HepG2 (cell line): ENCODE results near the gene BSX. TPM values are rescaled to one million over a fixed set of nuclear protein-coding genes. Genes with fewer than 3 reads are reported as not detected.

Source experiments
- ATAC-seq: fragments of 200-7000 bp; cut with Tn5 transposase; 3 replicates; pipeline ENCODE4 v1.9.1; 2020; ENCODE audit warnings: mild to moderate bottlenecking, moderate library complexity
- BruUV-seq: library from RNA; stranded (reverse); fragments of 400-500 nt; replicated peaks from 2 replicates; lab custom pipeline; 2021; lab: Mats Ljungman, UMichigan
- CTCF ChIA-PET: fragments of 300-600 bp; formaldehyde crosslinking; extraction: SDS; loops from one replicate; lab custom pipeline; 2021; ENCODE audit warnings: low total read pairs, inconsistent platforms, low intra/inter-chr PET ratio; lab: Yijun Ruan, JAX
- POLR2A ChIA-PET: fragments of 350-600 bp; sonication (Branson Sonifier 250); formaldehyde crosslinking; loops from one replicate; lab custom pipeline; 2020; ENCODE audit warnings: antibody characterized with exemption, inconsistent platforms; lab: Yijun Ruan, JAX
- DNase-seq: peaks from one replicate; pipeline ENCODE4 v3.0.0-alpha.2; 2015; ENCODE audit warnings: low spot score
- FAIRE-seq: peaks from 3 replicates; lab custom pipeline; 2011; peaks lifted over from hg19 to GRCh38; lab: Jason Lieb, UNC
- H2AFZ ChIP-seq: one replicate; pipeline ENCODE4 v1.6.1; 2011; ENCODE audit warnings: low read length, inconsistent platforms
- H3K27ac ChIP-seq: fragments of 300-600 bp; 3 replicates; pipeline ENCODE4 v1.8.0; 2011; ENCODE audit warnings: mixed run types, mild to moderate bottlenecking, mixed read lengths, low read length, inconsistent platforms; ENCODE audit not compliant: insufficient read depth; ENCODE audit errors: extremely low read length
- H3K27me3 ChIP-seq, 2 experiments: fragments of 200-600 bp in 1 of 2; 2 replicates in 1 of 2; 3 replicates in 1 of 2; pipeline versions ENCODE4 v1.6.0 to v1.8.0; 2011; ENCODE audit warnings: low read length in 2 of 2, mild to moderate bottlenecking in 2 of 2, moderate library complexity in 2 of 2, inconsistent platforms in 1 of 2; ENCODE audit not compliant: insufficient read depth in 2 of 2, control insufficient read depth in 1 of 2
- H3K36me3 ChIP-seq, 2 experiments: fragments of 200-600 bp in 1 of 2; replicated peaks in 1 of 2; 2 replicates in 1 of 2; 3 replicates in 1 of 2; pipeline versions ENCODE4 v1.5.1 to v1.8.0; 2011; ENCODE audit warnings: low read length in 2 of 2, inconsistent platforms in 1 of 2; ENCODE audit not compliant: insufficient read depth in 2 of 2, control insufficient read depth in 1 of 2
- H3K4me1 ChIP-seq: 2 replicates; pipeline ENCODE4 v1.5.1; 2012; ENCODE audit warnings: low read length, inconsistent platforms; ENCODE audit not compliant: insufficient read depth
- H3K4me2 ChIP-seq: 2 replicates; pipeline ENCODE4 v1.6.0; 2011; ENCODE audit warnings: low read depth, low read length, inconsistent platforms
- H3K4me3 ChIP-seq, 3 experiments: fragments of 200-600 bp in 1 of 3; sonication (generic), shearing (Covaris generic) in 1 of 3; replicated peaks in 1 of 3; 2 replicates each; pipeline ENCODE4 v1.5.1; 2011 to 2016; ENCODE audit warnings: low read length in 3 of 3, inconsistent platforms in 2 of 3, low read depth in 2 of 3, mild to moderate bottlenecking in 2 of 3, control low read depth in 1 of 3, mixed read lengths in 1 of 3; ENCODE audit not compliant: insufficient read depth in 1 of 3
- H3K79me2 ChIP-seq: one replicate; pipeline ENCODE4 v1.6.1; 2011; ENCODE audit warnings: low read length, inconsistent platforms; ENCODE audit not compliant: insufficient read depth
- H3K9ac ChIP-seq: 2 replicates; pipeline ENCODE4 v1.6.0; 2011; ENCODE audit warnings: mild to moderate bottlenecking, low read depth, low read length, inconsistent platforms; ENCODE audit not compliant: insufficient read depth
- H3K9me3 ChIP-seq: 2 replicates; pipeline ENCODE4 v1.5.1; 2012; ENCODE audit warnings: mild to moderate bottlenecking, low read length
- H4K20me1 ChIP-seq: 2 replicates; pipeline ENCODE4 v1.6.0; 2011; ENCODE audit warnings: inconsistent platforms, mild to moderate bottlenecking, low read length, moderate library complexity; ENCODE audit not compliant: insufficient read depth
- ADNP ChIP-seq: sonication (generic); formaldehyde crosslinking; IDR thresholded peaks from 2 replicates; pipeline ENCODE4 v1.4.0; 2020; ENCODE audit warnings: missing genetic modification reagents
- ARNTL ChIP-seq: sonication (generic); formaldehyde crosslinking; IDR thresholded peaks from 2 replicates; pipeline ENCODE4 v1.4.0; 2020; ENCODE audit warnings: mild to moderate bottlenecking, missing genetic modification reagents
- MNT ChIP-seq: fragments of 450-650 bp; IDR thresholded peaks from 2 replicates; pipeline ENCODE4 v1.6.1; 2016
- NFYC ChIP-seq: IDR thresholded peaks from 2 replicates; pipeline ENCODE4 v1.6.1; 2016; ENCODE audit warnings: missing genetic modification reagents, missing compliant biosample characterization
- RARA ChIP-seq: IDR thresholded peaks from 2 replicates; pipeline ENCODE4 v1.6.1; 2016; ENCODE audit warnings: missing genetic modification reagents, missing compliant biosample characterization
- ZGPAT ChIP-seq: IDR thresholded peaks from 2 replicates; pipeline ENCODE4 v1.6.1; 2016; ENCODE audit warnings: mild to moderate bottlenecking
- ZNF329 ChIP-seq: sonication (generic); formaldehyde crosslinking; IDR thresholded peaks from 2 replicates; pipeline ENCODE4 v1.9.0; 2021; ENCODE audit warnings: low read depth, mild to moderate bottlenecking, missing genetic modification reagents
- ZNF672 ChIP-seq: sonication (generic); formaldehyde crosslinking; IDR thresholded peaks from 2 replicates; pipeline ENCODE4 v1.8.1; 2022; ENCODE audit warnings: missing genetic modification reagents
- ZNF841 ChIP-seq: sonication (generic); formaldehyde crosslinking; IDR thresholded peaks from 2 replicates; pipeline ENCODE4 v1.8.1; 2023; ENCODE audit warnings: missing genetic modification reagents, borderline replicate concordance
- WGBS: methylation state at CpG from one replicate; pipeline ENCODE4 v1.1.6; 2017; ENCODE audit warnings: low lambda C conversion rate; 5-methylcytosine and 5-hydroxymethylcytosine counted together
- in situ Hi-C: cut with HindIII; loops from 2 replicates; pipeline ENCODE4 v1.10.0; 2017; ENCODE audit warnings: low pct_unique_long_range_greater_than_20kb; ENCODE audit not compliant: extremely low pct_ligation_motif_present
- intact Hi-C: fragments of 100-400 bp; cut with micrococcal nuclease; formaldehyde crosslinking; loops from one replicate; pipeline ENCODE4 v1.10.0; 2022; ENCODE audit not compliant: unreplicated experiment
- polyA plus RNA-seq, 8 experiments: library from polyadenylated mRNA; depleted of rRNA in 3 of 8; stranded (reverse) in 7 of 8; unstranded in 1 of 8; fragments of >200 nt; fragmentation: Illumina TruSeq in 4 of 8; extraction: Trizol in 4 of 8; gene quantifications; 2 replicates each; pipeline versions ENCODE4 v1.2.1 to v1.2.3, GENCODE V29; 2011 to 2016; ENCODE audit warnings: low read depth in 4 of 8, missing spikeins in 1 of 8, mixed read lengths in 1 of 8; ENCODE audit not compliant: insufficient read depth in 1 of 8
- total RNA-seq, 5 experiments: library from RNA; depleted of rRNA; stranded (reverse); fragments of >200 nt; fragmentation: Illumina TruSeq; extraction: Trizol; gene quantifications; 2 replicates each; pipeline ENCODE4 v1.2.3, GENCODE V29; 2016; ENCODE audit warnings: low read depth in 1 of 5
- TF ChIP-seq, protein P1 (sequence below): sonication (generic); formaldehyde crosslinking; IDR thresholded peaks from 2 replicates; pipeline ENCODE4 v1.5.0; 2020; ENCODE audit warnings: mild to moderate bottlenecking, missing genetic modification reagents, borderline replicate concordance

BSX gene
- total and polyA plus RNA-seq, 2 of the 13 experiments (the other 11 are each of a cell fraction or from before 2014, with no cell fraction given) = not detected

DNA sequence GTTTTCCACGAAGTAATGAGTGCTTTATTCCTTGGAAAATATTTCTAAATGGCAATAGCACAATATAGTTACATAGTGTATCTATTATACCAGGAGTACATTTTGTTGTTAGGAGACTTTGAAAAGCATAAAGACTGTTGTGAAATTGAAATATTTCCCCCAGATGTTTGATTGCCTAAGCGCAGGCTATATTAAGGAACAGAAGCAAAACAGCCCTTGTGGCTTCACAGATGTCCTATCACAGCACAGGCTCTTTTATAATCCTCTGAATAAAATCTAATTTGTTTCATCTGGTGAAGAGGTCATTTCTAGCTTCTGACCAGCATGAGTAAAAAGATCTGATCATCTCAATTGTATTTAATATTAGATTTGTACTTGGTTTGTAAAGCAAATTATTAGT lies 48.2 kb downstream of the BSX start (continued):
- no peak for TF ChIP-seq NFYC (CRISPR knock-in tag)
- no peak for TF ChIP-seq ZGPAT (CRISPR knock-in tag)

DNA sequence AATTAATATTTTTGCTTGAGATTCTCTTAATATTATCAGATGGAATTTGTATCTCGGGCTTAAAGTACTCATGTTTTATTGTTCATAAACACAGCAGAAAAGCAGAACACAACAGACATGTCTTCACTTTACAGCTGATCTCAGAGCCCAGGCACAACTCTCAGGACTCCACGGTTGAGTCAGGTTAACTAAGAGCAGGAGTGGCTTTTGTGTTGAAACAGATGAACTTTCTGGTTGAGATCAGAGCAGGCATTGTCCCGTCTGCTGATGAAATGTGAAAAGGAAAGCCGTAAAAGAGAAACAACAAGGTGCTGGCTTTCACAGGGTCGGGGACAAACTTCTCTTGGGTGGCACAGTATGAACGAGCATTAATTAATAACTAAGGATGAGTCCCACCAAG lies 50.1 kb downstream of the BSX start:
- H3K27me3 ChIP-seq = peaks cover 0 to 22% of the 10 kb centered on the region in 2 experiments; a peak in 3 of 5 replicates
- H4K20me1 ChIP-seq = no peaks in the 10 kb centered on the region
- intact Hi-C loops = no loop called here
- ATAC-seq (no peak), FAIRE-seq (no peak), DNase-seq (no peak)
- in situ Hi-C loops = no loop called here
- no peaks in the 10 kb centered on the region for H3K4me1 ChIP-seq
- ChIA-PET CTCF (no interaction called here), POLR2A (no interaction called here)
- H2AFZ ChIP-seq = no peak overlapping the region
- no peak overlapping the region for H3K4me2 ChIP-seq
- TF ChIP-seq ADNP (CRISPR knock-in tag) (no peak), MNT (no peak), ZNF329 (CRISPR knock-in tag) (no peak), ZNF672 (no peak), ARNTL (CRISPR knock-in tag) (no peak), ZNF841 (CRISPR knock-in tag) (no peak), RARA (no peak)
- TF ChIP-seq, protein P1, sequence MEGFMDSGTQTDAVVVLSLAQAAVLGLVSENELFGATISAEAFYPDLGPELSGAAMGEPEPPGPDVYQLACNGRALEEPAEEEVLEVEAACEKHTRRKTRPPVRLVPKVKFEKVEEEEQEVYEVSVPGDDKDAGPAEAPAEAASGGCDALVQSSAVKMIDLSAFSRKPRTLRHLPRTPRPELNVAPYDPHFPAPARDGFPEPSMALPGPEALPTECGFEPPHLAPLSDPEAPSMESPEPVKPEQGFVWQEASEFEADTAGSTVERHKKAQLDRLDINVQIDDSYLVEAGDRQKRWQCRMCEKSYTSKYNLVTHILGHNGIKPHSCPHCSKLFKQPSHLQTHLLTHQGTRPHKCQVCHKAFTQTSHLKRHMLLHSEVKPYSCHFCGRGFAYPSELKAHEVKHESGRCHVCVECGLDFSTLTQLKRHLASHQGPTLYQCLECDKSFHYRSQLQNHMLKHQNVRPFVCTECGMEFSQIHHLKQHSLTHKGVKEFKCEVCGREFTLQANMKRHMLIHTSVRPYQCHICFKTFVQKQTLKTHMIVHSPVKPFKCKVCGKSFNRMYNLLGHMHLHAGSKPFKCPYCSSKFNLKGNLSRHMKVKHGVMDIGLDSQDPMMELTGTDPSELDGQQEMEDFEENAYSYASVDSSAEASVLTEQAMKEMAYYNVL (CRISPR knock-in tag) = no peak
- H3K9ac ChIP-seq = no peak overlapping the region
- no peak overlapping the region for H3K27ac ChIP-seq
- no peaks in the 10 kb centered on the region for H3K36me3 ChIP-seq
- H3K4me3 ChIP-seq = no peak overlapping the region
- no peaks in the 10 kb centered on the region for H3K9me3 ChIP-seq
- 16% methylated on average over 6 of the region's 6 CpGs for WGBS
- no peaks in the 10 kb centered on the region for H3K79me2 ChIP-seq
- no TSS peak for BruUV-seq

Other genes starting within 250 kb of the BSX start
- gene CRTAM, start 143.3 kb downstream of the BSX start, total RNA-seq (2016; rRNA removed; fragmentation: Illumina TruSeq; extraction: Trizol) = not detected in 2 replicates
- gene CRTAM, start 143.3 kb downstream of the BSX start, polyA plus RNA-seq (2011; rRNA removed) = not detected in 2 replicates
- gene JHY, start 99.1 kb downstream of the BSX start, total RNA-seq (2016; rRNA removed; fragmentation: Illumina TruSeq; extraction: Trizol) = not detected in 2 replicates
- gene JHY, start 99.1 kb downstream of the BSX start, polyA plus RNA-seq (2011; rRNA removed) = not detected in 2 replicates
- 2,151 and 3,620 TPM in 2 replicates for gene HSPA8, start 80.3 kb upstream of the BSX start, total RNA-seq (2016; rRNA removed; fragmentation: Illumina TruSeq; extraction: Trizol)
- 861 and 936 TPM in 2 replicates for gene HSPA8, start 80.3 kb upstream of the BSX start, polyA plus RNA-seq (2011; rRNA removed)
- gene CLMP, start 213.4 kb upstream of the BSX start, total RNA-seq (2016; rRNA removed; fragmentation: Illumina TruSeq; extraction: Trizol) = not detected in 2 replicates
- gene CLMP, start 213.4 kb upstream of the BSX start, polyA plus RNA-seq (2011; rRNA removed) = not detected in 2 replicates